Stimulated activated CD4-positive, alpha-beta T cell treated with anti-CD3 and anti-CD28 coated beads, TNF-alpha, amount 100 ng/mL, for 24 hours (primary cell): ENCODE measurements around the gene CD151.
A peak's percentile ranks its signal among the peaks of the same experiment; 100 is the strongest.

Experiments used
- DNase-seq, 3 experiments: peaks; one replicate each; pipeline ENCODE4 v3.0.0-alpha.2; 2020; ENCODE audit warnings: low read depth in 3 of 3

CD151 gene

GRCh38 chr11:871472-871871 lies 38.7 kb downstream of the CD151 start:
- no peak for DNase-seq

- no peak for DNase-seq
These were observed 40.0 kb downstream of the CD151 start for GRCh38 chr11:872799-873198.

DNA sequence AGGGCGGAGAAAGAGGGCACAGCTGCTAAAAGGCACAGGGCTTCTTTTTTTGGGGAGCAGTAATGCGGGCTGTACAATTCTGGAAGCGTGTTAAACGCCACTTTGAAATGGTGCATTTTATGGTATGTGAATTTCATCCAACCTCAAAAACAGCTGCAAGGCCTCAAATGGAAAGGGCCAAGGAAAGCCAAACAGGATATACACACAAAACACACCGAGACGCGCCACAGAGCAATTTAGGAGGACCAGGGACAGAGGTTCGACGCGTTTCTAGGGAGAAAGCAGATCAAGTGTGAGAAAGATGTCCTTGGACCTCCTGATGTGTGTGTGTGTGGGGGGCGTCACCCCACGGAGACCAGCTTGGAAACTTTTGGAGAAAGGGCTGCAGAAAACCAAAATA lies 41.0 kb downstream of the CD151 start:
- no peak for DNase-seq

DNA sequence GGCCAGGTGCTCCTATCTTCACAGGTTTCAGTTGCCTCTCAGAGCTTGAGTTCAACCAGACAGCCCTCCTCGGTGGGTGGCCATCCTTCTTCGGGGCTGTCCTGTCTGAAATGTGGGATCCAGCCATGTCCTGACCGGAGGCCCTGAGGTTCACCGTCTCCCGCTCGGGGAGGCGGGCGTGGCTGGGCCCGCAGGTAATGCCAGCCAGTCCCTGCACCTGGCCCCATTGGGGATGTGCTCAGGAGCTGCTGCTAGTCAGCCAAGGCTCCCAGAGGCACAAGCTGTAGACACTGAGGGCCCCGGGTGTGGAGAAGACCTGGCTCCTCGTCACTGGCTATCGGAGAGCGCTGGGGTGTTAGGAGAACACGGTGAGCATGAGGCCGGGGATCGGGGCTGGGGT lies 42.5 kb downstream of the CD151 start:
- no peak for DNase-seq

- no peak for DNase-seq
These were observed 43.1 kb downstream of the CD151 start for GRCh38 chr11:875769-876301.

- DNase-seq, result no peak
These were observed 43.8 kb downstream of the CD151 start for GRCh38 chr11:876545-876944.

DNA sequence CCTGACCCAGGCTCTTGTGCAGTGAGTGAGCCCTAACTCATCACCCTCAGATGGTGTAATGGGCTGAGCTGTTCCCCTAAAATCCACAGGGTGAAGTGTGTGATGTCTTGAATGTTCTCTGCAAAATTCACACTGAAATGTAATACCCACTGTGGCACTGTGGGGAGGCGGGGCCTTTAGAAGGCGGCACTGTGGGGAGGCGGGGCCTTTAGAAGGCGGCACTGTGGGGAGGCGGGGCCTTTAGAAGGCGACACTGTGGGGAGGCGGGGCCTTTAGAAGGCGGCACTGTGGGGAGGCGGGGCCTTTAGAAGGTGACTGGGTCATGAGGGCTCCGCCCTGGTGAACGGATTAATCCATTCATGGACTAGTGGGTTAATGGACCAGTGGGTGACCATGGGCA lies 44.8 kb downstream of the CD151 start:
- peak in 1 of 3 experiments; percentile 26 for DNase-seq

- no peak for DNase-seq
These were observed 47.7 kb downstream of the CD151 start for GRCh38 chr11:880447-880846.

- no peak for DNase-seq
These were observed 49.8 kb downstream of the CD151 start for GRCh38 chr11:882596-882995.

DNA sequence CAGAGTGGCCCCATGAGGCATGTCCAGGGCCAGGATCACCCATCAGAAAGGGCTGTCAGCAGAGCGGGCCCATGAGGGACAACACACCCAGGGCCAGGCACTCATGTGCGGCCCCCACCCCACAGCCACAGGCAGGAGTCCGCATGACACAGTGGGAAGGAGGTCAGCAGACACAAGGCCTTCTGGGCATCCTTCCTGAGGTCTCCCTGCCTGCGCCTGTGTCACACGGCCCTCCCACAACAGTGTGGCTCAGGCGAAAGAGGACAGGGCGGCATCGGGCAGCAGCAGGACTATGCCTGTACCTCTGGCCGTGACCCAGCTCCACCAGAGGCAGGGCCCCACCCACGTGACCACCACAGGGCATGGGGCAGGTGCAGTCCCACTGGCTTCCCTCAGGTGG lies 50.8 kb downstream of the CD151 start:
- no peak for DNase-seq

- DNase-seq, result no peak
These were observed 51.9 kb downstream of the CD151 start for GRCh38 chr11:884578-885070.

- DNase-seq, result no peak
These were observed 53.8 kb downstream of the CD151 start for GRCh38 chr11:886568-886967.

DNA sequence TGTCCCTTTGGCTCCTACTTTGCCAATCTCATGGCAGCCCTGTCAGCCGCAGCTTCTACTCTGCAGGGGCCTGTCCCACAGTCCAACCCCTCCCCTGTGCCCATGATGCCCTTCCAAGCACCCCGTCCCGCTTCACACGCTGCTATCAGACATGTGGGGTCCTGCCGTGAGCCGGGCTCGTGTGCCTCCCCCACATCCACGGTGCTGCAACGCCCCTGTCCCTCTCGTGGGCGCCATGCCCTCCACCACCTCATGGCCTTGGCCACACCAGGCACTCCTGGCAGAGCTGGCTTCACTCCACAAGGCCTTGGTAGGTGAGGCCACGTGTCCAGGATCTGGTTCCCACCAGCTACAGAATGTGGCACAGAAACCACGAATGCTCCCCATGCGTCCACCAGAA lies 54.8 kb downstream of the CD151 start:
- DNase-seq, result no peak
